ENCODE data around the gene NUDT8. TPM values are rescaled to one million over a fixed set of nuclear protein-coding genes. Genes with fewer than 3 reads are reported as not detected.
A peak's percentile ranks its signal among the peaks of the same experiment; 100 is the strongest.
"Not testable (repeated sequence)": the region's sequence is repeated elsewhere in the genome, so short reads cannot be mapped to it uniquely, and the experiment has no call there.

NUDT8 gene
- total RNA-seq, 1 donor from 2014 or later, result 17.8 TPM

DNA sequence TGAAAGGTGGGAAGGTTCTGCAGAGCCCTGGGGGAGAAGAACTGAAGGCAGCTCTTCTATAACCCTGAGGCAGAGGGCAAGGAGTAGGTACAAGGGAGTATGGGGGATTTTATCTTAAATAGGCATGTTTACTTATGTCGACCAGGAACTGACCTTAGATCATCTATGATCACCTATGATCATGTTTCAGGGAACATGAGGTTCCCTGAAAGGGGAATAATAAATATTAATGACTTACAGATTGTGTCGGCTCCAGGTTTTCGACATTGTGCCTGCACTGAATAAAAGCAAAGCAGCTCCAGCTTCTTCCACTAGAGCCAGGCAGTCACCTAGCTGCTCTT, 36.2 kb downstream of the NUDT8 start:
- DNase-seq (ENCODE audit: low spot score), result no peak

DNA sequence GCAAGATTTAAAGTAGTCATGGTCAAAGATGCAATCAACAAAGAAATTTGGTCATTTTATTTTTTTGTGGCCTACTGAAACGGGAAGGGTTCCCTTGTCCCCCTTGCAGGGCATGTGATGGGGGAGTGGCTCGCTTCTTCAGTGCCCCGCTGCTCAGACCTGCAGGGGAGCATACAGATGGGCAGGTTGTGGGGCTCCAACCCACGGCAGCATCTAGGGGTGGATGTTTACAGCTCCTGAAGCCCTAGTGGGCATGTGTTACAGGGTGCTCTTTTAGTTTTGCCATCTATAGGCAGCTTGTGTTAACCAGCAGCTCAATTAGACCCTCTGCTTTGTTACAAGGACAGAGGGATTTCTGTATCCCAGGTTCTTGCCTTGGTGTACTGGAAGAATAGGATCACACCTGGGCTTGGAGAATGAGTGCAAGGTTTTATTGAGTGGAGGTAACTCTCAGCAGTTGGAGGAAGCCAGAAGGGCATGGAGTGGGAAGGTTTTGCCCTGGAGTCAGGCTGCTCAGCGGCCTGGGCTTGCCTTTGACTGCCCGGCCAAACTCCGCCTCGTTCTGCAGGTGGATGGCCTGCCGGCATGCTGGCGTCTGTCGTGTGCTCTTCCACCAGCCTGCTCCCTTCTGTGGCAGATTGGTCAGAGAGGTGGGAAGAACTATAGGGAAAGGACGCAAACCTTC, 36.7 kb downstream of the NUDT8 start:
- no peak for DNase-seq (ENCODE audit: low spot score)

DNA sequence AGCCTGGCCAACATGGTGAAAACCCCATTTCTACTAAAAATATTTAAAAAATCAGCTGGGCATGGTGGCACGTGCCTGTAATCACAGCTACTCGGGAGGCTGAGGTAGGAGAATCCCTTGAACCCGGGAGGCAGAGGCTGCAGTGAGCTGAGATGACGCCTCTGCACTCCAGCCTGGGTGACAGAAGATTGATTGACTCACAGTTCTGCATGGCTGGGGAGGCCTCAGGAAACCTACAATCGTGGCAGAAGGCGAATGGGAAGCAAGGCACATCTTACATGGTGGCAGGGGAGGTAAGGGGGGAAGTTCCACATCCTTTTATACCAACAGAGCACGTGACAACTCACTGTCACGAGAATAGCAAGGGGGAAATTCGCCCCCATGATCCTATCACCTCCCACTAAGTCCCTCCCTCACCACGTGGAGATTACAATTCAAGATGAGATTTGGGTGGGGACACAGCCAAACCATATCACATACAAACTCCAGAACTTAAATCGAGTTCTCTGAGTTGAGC, 40.8 kb downstream of the NUDT8 start:
- not testable (repeated sequence) for DNase-seq (ENCODE audit: low spot score)

DNA sequence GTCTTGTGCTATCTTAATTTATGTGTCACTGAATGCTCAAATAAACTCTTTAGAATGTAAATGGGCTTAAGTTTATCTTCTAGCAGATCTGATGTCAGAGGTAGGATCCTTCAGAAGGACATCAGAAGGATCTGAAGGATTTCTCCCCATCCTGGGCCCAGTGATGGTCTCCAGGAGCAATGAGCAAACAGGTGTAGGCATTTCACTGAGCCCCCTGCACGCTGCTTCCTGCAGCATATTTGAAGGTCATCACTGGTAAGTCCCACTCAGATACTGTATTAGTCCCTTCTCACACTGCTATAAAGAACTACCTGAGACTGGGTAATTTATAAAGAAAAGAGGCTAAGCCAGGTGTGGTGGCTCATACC, 41.6 kb downstream of the NUDT8 start:
- DNase-seq (ENCODE audit: low spot score), result no peak

DNA sequence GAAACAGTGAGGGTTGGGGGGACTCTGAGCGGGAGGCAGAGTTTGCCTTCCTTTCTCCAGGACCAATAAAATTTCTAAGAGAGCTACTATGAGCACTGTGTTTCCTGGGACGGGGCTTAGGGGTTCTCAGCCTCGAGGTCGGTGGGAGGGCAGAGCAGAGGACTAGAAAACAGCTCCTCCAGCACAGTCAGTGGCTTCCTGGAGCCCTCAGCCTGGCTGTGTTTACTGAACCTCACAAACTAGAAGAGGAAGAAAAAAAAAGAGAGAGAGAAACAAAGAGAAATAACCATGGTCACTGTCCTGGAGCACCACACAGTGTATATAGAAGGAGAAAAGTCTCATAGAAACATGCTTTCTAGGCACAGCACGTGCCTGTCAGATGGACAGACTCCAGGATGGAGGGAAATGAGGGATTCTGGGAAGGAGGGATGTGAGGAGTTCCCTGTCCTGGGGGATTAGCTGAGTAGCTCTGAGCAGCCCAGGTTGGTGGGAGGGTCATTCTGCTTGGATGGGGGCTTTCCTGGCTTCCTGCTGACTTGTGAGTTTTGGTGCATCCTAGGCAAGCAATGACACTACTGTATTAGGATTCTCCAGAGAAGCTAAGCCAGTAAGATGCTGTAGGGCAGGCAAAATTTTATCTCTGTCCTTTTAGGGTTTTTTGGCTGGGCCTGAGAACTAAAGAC, 43.0 kb downstream of the NUDT8 start:
- no peak for DNase-seq (ENCODE audit: low spot score)

DNA sequence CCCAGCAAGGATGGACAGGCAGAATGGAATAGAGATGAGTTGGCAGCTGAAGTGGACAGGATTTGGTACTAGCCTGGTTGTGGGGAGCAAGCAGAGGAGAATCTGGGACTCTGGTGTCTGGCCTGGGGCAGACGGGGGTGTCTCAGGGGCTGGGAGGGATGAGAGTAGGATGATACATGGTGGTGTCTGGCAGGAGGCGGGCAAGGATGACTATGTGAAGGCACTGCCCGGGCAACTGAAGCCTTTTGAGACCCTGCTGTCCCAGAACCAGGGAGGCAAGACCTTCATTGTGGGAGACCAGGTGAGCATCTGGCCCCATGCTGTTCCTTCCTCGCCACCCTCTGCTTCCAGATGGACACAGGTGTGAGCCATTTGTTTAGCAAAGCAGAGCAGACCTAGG, 43.8 kb downstream of the NUDT8 start:
- DNase-seq (ENCODE audit: low spot score), result no peak

DNA sequence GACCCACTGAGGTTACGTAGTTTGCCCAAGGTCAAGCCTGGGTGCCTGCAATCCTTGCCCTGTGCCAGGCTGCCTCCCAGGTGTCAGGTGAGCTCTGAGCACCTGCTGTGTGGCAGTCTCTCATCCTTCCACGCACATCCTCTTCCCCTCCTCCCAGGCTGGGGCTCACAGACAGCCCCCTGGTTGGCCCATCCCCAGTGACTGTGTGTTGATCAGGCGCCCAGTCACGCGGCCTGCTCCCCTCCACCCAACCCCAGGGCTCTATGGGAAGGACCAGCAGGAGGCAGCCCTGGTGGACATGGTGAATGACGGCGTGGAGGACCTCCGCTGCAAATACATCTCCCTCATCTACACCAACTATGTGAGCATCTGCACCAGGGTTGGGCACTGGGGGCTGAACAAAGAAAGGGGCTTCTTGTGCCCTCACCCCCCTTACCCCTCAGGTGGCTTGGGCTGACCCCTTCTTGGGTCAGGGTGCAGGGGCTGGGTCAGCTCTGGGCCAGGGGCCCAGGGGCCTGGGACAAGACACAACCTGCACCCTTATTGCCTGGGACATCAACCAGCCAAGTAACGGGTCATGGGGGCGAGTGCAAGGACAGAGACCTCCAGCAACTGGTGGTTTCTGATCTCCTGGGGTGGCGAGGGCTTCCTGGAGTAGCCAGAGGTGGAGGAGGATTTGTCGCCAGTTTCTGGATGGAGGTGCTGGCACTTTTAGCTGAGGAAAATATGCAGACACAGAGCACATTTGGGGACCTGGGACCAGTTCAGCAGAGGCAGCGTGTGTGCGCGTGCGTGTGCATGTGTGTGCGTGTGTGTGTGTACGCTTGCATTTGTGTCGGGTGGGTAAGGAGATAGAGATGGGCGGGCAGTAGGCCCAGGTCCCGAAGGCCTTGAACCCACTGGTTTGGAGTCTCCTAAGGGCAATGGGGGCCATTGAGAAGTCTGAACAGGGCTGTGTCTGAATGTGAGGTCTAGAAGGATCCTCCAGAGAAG, 44.6 kb downstream of the NUDT8 start:
- no peak for DNase-seq (ENCODE audit: low spot score)

DNA sequence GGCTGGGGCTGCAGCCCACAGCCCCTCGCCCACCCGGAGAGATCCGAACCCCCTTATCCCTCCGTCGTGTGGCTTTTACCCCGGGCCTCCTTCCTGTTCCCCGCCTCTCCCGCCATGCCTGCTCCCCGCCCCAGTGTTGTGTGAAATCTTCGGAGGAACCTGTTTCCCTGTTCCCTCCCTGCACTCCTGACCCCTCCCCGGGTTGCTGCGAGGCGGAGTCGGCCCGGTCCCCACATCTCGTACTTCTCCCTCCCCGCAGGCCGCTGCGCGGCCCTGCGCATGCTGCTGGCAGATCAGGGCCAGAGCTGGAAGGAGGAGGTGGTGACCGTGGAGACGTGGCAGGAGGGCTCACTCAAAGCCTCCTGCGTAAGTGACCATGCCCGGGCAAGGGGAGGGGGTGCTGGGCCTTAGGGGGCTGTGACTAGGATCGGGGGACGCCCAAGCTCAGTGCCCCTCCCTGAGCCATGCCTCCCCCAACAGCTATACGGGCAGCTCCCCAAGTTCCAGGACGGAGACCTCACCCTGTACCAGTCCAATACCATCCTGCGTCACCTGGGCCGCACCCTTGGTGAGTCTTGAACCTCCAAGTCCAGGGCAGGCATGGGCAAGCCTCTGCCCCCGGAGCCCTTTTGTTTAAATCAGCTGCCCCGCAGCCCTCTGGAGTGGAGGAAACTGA, 45.4 kb downstream of the NUDT8 start:
- DNase-seq (ENCODE audit: low spot score), result peak; percentile 79

DNA sequence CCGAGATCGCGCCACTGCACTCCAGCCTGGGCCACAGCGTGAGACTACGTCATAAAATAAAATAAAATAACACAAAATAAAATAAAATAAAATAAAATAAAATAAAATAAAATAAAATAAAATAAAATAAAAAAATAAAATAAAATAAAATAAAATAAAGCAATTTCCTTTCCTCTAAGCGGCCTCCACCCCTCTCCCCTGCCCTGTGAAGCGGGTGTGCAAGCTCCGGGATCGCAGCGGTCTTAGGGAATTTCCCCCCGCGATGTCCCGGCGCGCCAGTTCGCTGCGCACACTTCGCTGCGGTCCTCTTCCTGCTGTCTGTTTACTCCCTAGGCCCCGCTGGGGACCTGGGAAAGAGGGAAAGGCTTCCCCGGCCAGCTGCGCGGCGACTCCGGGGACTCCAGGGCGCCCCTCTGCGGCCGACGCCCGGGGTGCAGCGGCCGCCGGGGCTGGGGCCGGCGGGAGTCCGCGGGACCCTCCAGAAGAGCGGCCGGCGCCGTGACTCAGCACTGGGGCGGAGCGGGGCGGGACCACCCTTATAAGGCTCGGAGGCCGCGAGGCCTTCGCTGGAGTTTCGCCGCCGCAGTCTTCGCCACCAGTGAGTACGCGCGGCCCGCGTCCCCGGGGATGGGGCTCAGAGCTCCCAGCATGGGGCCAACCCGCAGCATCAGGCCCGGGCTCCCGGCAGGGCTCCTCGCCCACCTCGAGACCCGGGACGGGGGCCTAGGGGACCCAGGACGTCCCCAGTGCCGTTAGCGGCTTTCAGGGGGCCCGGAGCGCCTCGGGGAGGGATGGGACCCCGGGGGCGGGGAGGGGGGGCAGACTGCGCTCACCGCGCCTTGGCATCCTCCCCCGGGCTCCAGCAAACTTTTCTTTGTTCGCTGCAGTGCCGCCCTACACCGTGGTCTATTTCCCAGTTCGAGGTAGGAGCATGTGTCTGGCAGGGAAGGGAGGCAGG, 46.2 kb downstream of the NUDT8 start, which contains the start of gene GSTP1:
TSS of gene GSTP1 (plus strand) at position 566 of the 958 bp plus-strand sequence. CDS start at position 598, 32 bp downstream.
- DNase-seq (ENCODE audit: low spot score), result peak; percentile 92

DNA sequence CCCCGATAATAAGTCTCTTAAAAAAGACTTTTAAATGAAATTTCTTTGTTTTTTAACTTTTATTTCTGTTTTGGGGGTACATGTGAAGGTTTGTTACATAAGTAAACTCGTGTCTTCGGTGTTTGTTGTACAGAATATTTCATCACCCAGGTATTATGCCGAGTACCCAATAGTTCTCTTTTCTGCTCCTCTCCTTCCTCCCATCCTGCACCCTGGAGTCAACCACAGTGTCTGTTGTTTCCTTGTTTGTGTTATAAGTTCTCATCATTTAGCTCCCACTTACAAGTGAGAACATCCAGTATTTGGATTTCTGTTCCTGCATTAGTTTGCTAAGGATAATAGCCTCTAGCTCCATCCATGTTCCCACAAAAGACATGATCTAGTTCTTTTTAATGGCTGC, 47.7 kb downstream of the NUDT8 start:
- no peak for DNase-seq (ENCODE audit: low spot score)

DNA sequence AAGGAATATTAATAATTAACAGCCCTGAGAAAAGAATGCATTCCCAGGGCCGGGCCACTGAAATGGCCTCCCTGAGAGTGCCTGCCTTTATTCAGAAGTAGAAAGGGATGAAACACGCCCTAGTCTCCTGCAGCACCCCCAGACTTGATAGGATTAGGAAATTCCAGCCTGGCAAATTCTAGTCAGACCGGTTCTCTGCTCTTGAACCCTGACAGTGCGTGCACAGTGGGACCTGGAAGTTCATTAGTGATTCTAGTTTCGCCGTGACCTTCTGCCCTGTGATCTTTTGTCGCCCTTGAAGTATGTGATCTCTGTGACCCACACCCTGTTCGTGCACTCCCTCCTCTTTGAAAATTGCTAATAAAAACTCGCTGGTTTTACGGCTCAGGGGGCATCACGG, 48.3 kb downstream of the NUDT8 start:
- peak; percentile 80 for DNase-seq (ENCODE audit: low spot score)

DNA sequence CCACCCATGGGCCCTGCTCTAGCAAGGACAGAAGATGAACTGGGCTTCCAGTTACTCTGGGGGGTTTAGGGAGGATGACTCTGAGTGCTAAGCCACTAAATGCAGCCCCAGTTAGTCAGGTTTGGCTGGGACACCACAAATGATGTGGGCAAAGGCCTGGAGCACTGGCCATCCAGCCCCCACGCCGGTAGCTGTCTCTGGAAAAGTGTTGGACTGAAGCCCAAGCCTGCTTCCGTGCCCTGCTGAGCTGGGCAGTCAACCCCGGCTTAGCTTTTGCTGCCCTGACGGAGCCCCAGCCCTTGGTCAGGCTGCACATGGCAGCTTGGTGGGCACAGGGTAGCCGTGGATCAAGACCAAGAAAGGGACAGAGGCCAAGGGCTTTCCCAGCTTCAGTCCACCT, 51.8 kb downstream of the NUDT8 start:
- no peak for DNase-seq (ENCODE audit: low spot score)

Other genes with a start within 250 kb of the NUDT8 start
- gene RAD9A, start 238.0 kb downstream of the NUDT8 start, total RNA-seq, result 45.0 TPM
- gene PPP1CA, start 228.1 kb downstream of the NUDT8 start, total RNA-seq, result 140 TPM
- gene TBC1D10C, start 225.9 kb downstream of the NUDT8 start, total RNA-seq, result 10.6 TPM
- 78.4 TPM for gene CARNS1, start 214.3 kb downstream of the NUDT8 start, total RNA-seq
- 39.7 TPM for gene RPS6KB2, start 201.4 kb downstream of the NUDT8 start, total RNA-seq
- 14.7 TPM for gene PTPRCAP, start 192.3 kb downstream of the NUDT8 start, total RNA-seq
- 181 TPM for gene CORO1B, start 186.5 kb downstream of the NUDT8 start, total RNA-seq
- not detected for gene GPR152, start 177.2 kb downstream of the NUDT8 start, total RNA-seq
- gene CABP4, start 174.6 kb downstream of the NUDT8 start, total RNA-seq, result 3.8 TPM
- 75.1 TPM for gene TMEM134, start 160.7 kb downstream of the NUDT8 start, total RNA-seq
- 94.2 TPM for gene AIP, start 146.9 kb downstream of the NUDT8 start, total RNA-seq
- gene PITPNM1, start 124.6 kb downstream of the NUDT8 start, total RNA-seq, result 51.0 TPM
- gene CDK2AP2, start 121.8 kb downstream of the NUDT8 start, total RNA-seq, result 95.5 TPM
- gene CABP2, start 106.5 kb downstream of the NUDT8 start, total RNA-seq, result not detected
- gene GSTP1, start 46.1 kb downstream of the NUDT8 start, total RNA-seq, result 1,142 TPM
- gene NDUFV1, start 23.0 kb downstream of the NUDT8 start, total RNA-seq, result 202 TPM
- gene TBX10, start 9.8 kb upstream of the NUDT8 start, total RNA-seq, result 0.14 TPM
- gene ACY3, start 20.8 kb upstream of the NUDT8 start, total RNA-seq, result 16.0 TPM
- gene ALDH3B2, start 44.7 kb upstream of the NUDT8 start, total RNA-seq, result 0.63 TPM

Measured in mucosa of gallbladder (tissue), 1 donor.